ENCODE data around the gene SRPRB.

The SRPRB gene, protein sequence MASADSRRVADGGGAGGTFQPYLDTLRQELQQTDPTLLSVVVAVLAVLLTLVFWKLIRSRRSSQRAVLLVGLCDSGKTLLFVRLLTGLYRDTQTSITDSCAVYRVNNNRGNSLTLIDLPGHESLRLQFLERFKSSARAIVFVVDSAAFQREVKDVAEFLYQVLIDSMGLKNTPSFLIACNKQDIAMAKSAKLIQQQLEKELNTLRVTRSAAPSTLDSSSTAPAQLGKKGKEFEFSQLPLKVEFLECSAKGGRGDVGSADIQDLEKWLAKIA

DNA sequence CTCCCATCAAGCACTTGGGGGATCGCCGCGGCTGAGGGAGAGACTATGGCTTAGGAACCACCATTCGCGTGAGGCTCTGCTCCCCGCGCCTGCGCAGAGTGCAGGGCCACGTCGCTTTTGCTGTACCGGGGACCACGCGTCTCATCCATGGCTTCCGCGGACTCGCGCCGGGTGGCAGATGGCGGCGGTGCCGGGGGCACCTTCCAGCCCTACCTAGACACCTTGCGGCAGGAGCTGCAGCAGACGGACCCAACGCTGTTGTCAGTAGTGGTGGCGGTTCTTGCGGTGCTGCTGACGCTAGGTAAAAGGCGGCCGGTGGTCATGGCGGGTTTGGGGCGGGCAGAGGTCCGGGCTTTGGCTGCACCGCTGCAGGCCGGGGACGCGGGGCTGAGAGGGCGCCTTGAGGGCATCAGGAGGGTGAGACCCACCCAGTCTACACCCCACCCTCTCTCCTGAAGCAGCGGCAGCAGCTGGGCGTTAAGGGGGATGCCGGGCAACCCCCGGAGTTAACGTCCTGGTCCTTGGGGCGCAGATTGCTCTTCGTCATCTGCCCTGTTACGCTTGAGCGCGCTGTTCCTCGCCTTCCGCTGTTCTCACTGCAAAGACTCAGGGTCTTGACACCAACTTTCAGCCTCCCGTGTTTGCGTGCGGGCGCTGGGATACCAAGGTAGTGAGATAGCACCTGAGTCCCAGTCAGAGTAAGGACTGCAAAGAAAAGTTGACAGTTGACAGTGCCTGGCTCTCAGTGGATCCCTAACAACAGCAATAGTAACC lies at the start of gene SRPRB:
Gene SRPRB (plus strand): TSS at position 114 of the 774 bp plus-strand sequence. CDS start 34 bp downstream, at position 148.
- DNase-seq: peak; percentile 96 to 97

DNA sequence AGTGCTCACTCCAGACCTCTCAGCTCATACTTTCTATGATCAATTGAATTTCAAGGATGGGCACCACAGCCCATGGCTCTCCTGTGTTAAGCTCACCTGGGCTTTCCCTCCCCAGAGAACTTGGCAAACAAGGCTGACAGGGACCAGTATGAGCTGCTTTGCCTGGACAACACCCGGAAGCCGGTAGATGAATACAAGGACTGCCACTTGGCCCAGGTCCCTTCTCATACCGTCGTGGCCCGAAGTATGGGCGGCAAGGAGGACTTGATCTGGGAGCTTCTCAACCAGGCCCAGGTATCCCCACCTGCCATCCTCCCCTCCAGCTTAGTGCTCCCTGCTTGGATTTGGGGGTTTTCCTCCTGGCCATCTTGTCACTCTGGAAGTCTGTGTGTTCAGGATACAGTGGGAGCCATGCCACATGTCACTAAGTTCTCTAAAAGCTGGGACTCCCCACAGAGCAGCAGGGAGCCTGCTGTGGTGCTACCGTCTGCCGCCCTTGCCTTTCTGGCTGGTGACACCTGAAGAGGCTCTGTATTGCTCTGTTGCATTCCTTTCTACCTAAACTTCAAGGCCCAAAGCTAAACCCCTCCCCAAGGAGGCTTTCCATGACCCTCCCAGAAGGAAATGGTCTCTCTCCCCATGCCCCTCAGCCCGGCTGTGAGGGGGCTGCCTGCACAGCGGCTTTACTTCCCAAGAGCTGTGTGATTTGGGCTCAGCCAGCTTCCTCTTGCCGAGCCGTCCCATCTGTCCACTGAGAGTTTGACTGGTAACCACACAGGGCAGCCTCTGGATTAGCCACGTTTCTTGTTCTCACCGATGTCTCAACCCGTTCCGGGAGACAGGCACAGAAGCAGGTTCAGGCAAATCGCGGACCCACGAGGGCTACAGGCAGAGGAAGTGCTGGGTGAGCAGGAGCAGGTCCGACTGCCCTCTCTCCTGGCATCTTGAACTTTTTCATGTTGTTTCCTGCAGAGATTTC lies 48.6 kb upstream of the SRPRB start:
- no peak for DNase-seq

DNA sequence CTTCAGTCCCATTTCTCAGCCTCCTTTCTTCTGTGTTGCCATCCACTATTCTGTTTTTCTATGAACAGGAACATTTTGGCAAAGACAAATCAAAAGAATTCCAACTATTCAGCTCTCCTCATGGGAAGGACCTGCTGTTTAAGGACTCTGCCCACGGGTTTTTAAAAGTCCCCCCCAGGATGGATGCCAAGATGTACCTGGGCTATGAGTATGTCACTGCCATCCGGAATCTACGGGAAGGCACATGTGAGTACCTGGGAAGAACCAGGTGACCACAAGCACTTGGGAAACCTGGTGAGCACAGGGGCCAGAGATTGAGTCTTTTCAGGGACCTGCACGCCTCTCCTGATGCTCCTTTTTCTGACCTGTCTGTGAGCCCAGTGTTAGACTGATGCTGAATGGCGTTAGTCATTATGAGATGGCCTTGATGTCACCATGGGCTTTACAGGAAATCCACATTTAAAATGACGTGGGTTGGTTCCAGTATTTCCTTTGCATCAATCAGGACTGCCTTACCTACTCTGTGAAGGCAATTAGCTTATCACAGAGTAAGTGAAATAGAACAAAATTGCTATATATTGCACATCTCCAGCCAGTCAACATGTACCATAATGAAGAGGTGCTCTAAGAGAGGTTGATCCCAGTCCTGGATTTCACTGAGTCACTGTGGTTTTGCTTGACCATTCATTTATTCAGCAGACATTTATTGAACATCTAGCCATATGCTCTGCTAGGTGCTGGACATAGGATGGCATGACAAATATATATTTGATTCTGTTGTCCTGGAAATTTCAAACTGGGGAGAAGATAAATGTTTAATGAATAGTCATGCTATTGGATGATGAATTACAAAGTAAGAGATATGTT lies 47.7 kb upstream of the SRPRB start:
- DNase-seq: no peak

DNA sequence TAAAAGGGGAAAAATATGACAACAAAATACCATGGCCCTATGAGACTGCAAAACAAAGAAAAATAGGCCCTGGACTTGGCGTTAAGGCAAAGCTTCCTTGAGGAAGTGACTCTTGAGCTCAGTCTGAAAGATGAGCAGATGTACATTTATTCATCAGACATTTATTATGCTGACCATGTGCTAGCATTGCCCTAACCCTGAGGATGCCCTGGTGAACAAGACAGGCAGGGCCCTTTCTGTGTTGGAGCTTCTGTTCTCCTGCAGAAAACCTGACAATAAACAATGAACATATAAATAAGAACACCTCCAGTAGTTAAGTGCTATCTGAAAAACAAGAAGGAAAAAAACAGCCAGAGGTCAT lies 47.1 kb upstream of the SRPRB start:
- no peak for DNase-seq

DNA sequence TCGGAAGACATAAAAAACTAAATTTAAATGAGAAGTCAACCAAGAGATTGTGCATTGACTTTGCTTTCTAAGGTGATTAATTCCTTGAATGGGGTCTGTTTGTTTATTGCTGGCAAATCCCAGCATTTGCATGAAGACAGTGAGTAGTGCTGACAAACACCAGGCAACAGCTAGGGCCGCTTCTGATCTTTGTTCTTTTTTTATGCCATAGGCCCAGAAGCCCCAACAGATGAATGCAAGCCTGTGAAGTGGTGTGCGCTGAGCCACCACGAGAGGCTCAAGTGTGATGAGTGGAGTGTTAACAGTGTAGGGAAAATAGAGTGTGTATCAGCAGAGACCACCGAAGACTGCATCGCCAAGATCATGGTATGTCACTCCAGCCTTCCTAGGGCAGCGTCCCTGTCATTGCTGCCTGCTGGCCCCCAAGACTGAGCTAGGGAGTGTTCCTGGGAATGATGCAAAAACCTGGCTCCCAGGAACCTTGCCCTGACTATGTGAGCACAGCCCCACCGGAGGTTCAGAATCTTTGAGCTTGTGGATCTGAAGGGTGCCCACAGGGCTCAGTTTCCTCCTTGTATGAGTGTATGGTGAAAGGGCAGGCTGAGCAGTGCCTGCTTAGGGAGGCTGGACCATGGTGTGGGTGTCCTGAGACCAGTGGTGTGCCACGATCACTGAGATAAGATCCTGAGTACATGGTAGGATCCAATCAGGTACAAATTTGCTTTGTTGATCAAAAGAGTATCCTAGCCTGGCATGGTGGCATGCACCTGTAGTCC lies 46.5 kb upstream of the SRPRB start:
- DNase-seq: no peak

DNA sequence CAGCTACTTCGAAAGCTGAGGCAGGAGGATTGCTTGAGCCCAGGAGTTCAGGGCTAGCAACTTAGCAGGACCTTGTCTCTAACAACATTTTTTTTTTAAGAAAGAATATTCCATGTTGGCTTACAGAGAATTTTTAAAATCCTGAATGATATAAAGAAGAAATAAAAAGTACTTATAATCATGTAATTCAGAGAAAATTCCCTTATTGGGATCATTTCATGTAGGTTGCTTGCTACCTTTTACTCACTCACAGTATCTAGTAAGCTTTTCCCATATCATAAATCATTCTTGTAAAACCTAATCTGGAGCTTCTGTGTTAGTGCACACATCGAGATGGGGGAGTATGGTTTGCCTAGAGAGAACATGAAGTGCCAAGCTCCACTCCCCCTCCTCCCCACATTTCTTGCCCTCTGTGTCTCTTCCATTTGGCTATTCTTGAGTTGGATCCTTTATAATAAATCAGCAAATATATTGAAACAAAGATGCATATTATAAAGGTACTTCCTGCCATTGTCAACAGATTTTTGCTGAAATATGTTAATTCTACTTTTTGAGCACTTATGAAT lies 45.8 kb upstream of the SRPRB start:
- DNase-seq: no peak

DNA sequence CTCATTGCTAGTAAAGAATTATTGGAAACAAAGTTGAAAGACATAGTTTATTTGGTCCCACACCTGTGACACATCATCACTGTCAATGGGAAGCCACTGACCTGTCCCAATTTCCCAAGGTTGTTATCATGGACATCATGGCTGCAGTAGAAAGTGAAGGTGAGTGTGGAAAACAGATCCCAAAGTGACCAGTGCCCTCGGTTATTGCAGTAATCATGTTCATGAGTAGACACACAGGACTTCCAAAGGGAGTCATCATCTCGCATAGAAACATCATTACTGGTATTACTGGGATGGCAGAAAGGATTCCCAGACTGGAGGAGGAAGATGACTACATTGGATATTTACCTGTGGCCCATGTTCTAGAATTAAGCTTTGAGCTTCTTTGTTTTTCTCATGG lies 44.7 kb upstream of the SRPRB start:
- DNase-seq: no peak

DNA sequence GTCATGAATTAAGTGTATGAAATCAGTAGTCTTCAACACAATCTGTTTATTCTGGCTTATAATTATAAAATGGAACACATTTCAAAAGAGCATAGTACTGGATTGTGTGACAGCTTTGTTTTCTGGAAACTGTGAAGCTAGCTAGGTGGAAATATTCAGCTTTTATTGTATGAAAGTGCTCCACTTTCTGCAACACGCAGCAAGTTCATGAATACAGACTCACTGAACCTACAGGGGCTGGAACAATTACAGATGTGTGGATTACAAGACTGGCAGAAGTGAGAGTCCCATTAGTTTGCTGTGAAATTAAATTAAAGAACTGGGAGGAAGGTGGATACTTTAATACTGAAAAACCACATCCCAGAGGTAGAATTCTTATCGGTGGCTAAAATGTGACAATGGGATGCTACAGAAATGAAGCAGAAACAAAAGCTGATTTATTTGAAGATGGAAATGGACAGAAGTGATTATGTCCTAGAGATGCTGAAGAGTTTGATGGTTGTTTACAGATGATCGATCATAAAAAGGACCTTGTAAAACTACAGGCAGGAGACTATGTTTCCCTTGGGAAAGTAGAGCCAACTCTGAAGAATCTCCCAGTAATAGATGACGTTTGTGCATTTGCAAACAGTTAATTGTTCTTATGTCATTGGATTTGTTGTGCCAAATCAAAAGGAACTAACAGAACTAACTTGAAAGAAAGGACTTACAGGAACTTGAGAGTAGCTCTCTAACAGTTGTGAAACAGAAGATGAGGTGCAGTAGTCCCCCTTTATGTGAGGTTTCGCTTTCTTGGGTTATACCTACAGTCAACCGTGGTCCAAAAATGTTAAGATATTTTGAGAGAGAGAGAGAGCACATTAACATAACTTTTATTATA lies 43.8 kb upstream of the SRPRB start:
- DNase-seq: no peak

DNA sequence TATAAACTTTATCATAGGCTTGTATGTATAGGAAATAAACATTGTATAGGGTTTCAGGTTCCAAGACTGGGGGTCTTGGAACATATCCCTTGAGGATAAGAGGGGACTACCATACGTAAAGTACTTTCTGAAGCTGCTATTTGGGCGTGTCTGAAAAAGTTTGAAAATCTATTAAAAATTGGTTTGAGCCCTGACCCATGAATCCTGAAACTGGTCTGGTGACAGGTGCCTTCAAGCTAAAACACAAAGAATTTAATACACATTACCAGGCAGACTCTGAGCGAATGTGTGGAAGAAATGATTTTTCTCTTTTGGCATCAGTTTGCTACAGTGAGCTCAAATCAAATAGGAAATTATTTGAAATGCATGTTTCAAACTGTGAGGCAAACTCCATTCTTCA lies 43.1 kb upstream of the SRPRB start:
- no peak for DNase-seq

DNA sequence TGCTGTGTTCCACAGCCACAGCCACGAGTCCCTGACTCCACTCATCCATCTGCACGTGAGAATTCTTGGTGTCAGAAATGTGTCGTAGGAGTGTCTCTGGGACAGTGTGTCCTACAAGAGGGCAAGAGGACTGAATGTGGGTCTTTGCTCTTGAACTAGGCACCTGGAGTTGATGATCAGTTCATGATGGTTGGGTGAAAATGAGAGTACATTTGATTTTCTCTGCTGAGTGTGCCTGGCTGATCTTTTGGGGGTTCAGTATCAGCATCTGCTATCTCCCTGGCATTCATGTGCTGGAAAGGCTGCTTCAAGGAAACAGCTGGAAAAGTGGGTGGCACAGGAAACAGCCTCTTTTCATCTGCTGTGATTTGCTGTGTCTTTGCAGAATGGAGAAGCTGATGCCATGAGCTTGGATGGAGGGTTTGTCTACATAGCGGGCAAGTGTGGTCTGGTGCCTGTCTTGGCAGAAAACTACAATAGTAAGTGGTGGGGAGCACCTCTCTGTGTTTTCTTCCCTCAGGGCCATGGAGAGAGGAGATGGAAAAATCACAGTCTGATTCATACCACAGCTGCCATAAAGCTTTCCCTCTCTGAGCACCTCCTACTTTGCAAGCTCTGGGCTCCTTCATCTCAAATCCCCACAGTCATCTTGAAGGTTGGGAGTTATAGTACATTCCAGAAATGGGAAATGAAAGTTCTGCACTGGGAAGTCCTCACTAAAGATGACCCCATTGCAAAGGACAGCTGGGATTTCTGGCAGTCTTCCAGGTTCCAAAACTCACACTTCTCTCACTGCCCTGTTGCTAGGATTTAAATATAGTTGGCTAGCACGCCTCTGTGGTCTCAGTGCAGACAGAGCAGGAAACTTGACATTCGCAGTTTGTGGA lies 41.6 kb upstream of the SRPRB start:
- DNase-seq: no peak

DNA sequence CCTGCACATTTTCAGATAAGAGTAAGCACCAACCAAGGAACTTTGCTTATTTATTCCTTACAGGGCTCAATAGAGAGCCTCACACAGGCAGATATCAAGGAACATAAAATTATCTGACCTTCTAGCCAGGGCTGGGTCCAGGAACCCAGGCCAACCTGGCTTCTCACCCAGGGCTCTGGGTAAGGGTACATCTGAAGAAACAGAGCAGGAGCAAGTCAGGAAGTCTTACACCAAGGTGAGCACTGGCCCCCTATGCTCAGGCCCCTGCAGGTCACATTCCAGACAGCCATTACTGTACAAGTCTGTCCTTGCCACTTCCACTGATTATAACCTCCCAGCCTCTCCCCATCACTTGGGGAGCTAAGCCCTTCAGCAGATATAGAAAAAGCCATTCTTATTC lies 40.4 kb upstream of the SRPRB start:
- no peak for DNase-seq

DNA sequence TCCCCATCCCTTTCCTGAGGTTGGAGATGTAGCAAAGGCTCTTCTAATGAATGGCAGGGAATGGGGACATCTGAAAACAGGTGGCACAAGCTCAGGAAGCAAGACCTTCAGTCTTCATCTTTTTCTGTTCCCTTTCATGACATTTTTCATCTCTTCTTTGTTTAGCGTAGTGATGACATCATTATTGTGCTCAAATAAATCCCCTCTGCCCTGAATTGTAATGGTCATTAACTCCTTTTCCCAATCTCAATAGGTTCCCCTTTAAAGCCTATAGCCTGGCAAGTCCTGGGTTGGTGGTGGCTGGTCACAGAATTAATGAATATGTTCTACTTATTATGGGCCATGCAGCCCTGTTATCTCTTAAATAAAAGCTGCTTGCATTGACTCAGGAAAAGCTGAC lies 38.0 kb upstream of the SRPRB start:
- no peak for DNase-seq

DNA sequence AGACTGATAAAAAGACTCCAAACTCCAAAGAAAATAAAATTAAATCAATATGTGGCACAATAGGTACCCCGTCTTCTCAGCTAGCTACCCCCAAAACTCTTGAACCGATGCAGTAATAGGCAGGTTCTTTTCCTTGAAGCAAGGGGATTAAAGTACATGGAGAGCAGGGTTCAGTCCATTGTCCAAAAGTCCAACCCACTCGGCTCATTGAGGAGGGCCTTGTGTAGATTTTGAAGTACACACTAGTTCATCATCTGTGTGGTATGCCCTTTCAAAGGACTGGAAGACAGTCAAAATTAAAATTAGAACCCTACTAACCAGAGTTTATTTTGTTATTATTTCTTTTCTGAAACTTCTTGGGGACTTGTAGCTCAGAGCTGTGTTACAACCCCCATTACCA lies 36.1 kb upstream of the SRPRB start:
- DNase-seq: no peak

DNA sequence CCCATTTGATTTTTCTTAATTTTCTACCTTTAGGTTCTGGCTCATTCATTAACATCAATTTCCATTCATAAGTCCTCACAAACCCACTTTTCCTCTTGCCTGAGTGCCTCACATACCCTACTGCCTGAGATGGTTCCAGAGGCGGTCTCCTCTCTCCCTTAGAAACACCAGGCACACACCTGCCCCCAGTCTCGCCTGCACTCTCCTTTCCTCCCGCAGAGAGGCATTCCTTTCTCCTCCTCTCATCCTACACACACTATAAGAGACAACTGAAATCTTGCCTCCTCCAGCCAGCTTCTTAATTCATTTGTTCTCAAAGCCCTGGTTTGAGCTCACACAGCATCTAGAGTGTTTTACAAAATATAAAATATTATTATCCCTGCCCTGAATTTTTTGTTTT lies 31.9 kb upstream of the SRPRB start:
- no peak for DNase-seq

DNA sequence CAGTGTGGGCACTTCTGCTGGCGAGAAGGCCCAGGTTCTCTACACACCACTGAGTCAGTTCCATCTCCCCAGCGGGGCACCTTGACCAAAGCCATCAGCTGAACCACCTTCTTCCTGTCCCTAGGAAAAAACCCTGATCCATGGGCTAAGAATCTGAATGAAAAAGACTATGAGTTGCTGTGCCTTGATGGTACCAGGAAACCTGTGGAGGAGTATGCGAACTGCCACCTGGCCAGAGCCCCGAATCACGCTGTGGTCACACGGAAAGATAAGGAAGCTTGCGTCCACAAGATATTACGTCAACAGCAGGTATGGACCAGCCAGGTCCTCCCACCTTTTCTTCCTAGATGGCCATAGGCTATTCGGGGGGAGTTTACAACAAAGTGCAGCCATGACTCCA lies 30.3 kb upstream of the SRPRB start:
- DNase-seq: no peak

DNA sequence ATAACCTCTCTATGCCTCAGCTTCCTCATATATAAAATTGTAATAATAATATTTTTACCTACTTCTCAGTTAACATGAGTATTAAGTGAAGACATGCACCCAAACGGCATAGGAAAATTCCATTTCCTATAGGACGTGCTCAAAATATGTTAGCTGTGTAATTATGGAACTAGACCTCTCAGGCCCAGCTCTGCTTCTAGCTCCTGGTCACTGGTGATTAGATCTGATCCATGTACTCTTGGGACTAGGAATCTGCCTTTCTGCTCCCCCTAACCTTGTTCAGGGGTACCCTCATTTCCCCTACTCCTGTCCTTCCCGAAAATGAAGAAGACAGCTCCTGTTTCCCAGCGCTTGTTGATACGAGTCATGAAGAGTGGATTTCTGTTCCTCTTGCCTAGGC lies 29.8 kb upstream of the SRPRB start:
- no peak for DNase-seq

DNA sequence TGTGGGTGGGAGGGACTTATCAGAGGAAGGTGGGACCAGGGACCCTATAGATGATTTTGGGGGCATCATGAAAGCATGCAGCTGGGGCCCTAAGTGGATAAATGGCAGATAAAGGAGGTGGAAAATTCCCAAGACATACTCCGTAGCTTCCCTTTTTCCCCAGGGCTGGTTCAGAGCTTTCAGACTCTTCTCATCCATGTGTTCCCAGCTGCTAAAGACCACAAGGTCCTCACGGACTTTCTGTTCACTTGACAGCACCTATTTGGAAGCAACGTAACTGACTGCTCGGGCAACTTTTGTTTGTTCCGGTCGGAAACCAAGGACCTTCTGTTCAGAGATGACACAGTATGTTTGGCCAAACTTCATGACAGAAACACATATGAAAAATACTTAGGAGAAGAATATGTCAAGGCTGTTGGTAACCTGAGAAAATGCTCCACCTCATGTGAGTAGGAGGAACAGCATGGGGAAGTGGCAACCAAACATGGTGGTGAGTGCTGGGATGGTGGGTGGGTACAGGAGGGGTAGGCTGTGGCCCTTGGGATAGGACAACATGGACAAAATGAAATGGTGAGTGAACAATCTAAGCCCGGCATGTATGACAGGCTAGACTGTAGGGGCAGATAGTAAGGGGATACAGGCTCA lies 28.7 kb upstream of the SRPRB start:
- DNase-seq: no peak

DNA sequence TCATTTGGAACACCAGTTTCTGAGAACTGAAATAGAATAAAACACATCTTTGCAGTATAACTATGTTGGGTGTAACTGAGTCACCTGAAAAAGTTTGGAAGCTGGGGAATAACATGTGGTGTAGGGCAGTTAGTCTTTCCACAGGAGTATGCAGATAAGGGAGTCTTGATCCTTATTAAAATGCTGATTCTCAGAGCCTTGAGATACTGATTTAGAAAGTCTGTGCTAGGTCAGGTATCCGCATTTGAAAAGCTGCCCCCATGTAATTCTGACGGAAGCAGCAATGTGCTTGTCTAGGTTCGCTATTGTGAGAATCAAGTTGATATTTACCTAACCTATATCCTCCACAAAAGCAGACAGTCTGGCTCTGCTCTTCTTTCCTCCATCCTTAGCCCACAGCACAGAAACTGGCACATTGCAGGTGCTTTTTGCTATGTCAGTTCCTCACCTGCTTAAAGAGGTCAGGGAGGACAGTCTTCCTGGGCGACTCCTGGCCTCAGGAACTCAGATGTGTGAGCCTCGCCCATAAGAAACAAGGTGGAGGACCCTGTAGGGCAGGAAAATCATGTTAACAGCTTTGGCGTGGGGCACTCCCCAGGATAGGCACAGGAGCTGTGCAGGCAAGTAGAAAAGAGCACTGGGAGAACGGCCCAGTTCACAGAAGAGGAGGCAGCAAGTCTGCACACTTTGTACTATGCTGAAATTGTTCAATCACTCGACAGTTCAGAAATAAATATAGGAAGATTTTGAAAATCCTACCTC lies 27.6 kb upstream of the SRPRB start:
- DNase-seq: no peak

All from CD4-positive, alpha-beta T cell treated with Interferon alpha-2 for 1 hour (primary cell).